Breast epithelium (tissue), 4 donors: ENCODE data around the gene SCN4B. TPM values are rescaled to one million over a fixed set of nuclear protein-coding genes. Genes with fewer than 3 reads are reported as not detected.
A peak's percentile ranks its signal among the peaks of the same experiment; 100 is the strongest.

Experiments used
- DNase-seq, 2 donors: peaks; one replicate each; pipeline ENCODE4 v3.0.0-alpha.2; 2019; ENCODE audit warnings: low spot score in 2 of 2
- H3K27ac ChIP-seq, 2 donors: fragments of 200-600 bp; sonication (generic) in 1 of 2; one replicate each; pipeline ENCODE4 v1.5.1; 2016 to 2019; ENCODE audit warnings: mild to moderate bottlenecking in 1 of 2
- H3K27me3 ChIP-seq, 2 donors: fragments of 200-600 bp; sonication (generic) in 1 of 2; one replicate each; pipeline versions ENCODE4 v1.5.1 to v1.6.0; 2017 to 2019; ENCODE audit warnings: control low read depth in 1 of 2, mild to moderate bottlenecking in 1 of 2
- H3K36me3 ChIP-seq: fragments of 200-600 bp; one replicate; pipeline ENCODE4 v1.5.1; 2019
- H3K4me1 ChIP-seq, 2 donors: fragments of 200-600 bp; sonication (generic); one replicate each; pipeline ENCODE4 v1.5.1; 2016 to 2019; ENCODE audit warnings: control low read depth in 1 of 2
- H3K4me3 ChIP-seq, 3 donors: fragments of 200-600 bp; sonication (generic); 1 replicate in 2 of 3; 2 replicates in 1 of 3; pipeline ENCODE4 v1.5.1; 2016 to 2019; ENCODE audit warnings: mild to moderate bottlenecking in 3 of 3, moderate library complexity in 2 of 3
- H3K9me3 ChIP-seq, 2 donors: fragments of 200-600 bp; sonication (generic) in 1 of 2; one replicate each; pipeline ENCODE4 v1.5.1; 2016 to 2019; ENCODE audit warnings: control low read depth in 1 of 2
- CTCF ChIP-seq, 3 donors: fragments of 450-650 bp; IDR thresholded peaks; one replicate each; pipeline ENCODE4 v1.5.1; 2016 to 2017; ENCODE audit warnings: antibody characterized with exemption in 3 of 3, mild to moderate bottlenecking in 3 of 3, moderate library complexity in 3 of 3
- POLR2A ChIP-seq: fragments of 450-650 bp; IDR thresholded peaks from one replicate; pipeline ENCODE4 v1.6.1; 2016; ENCODE audit warnings: antibody characterized with exemption, mild to moderate bottlenecking, moderate library complexity
- POLR2AphosphoS5 ChIP-seq, 3 donors: sonication (generic); formaldehyde crosslinking; IDR thresholded peaks; one replicate each; pipeline ENCODE4 v1.6.1; 2017; ENCODE audit warnings: antibody characterized with exemption in 3 of 3
- intact Hi-C: fragments of 100-400 bp; cut with DNase I; formaldehyde crosslinking; loops from one replicate; pipeline ENCODE4 v1.15.1; 2023; ENCODE audit warnings: low total_unique reads
- total RNA-seq, 3 donors: library from RNA; depleted of rRNA; stranded (reverse); fragments of >200 nt; gene quantifications; one replicate each; pipeline ENCODE4 v1.1.0, GENCODE V29; 2016

The SCN4B gene
- total RNA-seq, 3 donors from 2014 or later: 3.3 to 7.9 (median 3.7) TPM

- intact Hi-C loops: no loop called here
- Histone ChIP-seq H3K27me3 (no peaks in the 10 kb centered on the region), H3K9me3 (no peaks in the 10 kb centered on the region), H3K4me1 (peaks cover 5 to 7% of the 10 kb centered on the region in 2 donors), H3K4me3 (peak within 1 kb of the TSS; percentile 34 to 61 (median 48)), H3K27ac (peak within 1 kb of the TSS; percentile 12 to 58), H3K36me3 (no peaks in the 10 kb centered on the region)
- no peak for DNase-seq
- no peak for TF ChIP-seq POLR2AphosphoS5 (IDR thresholded peaks at IDR 0.05)
- no peak for TF ChIP-seq POLR2A
- no peak for TF ChIP-seq CTCF (IDR thresholded peaks at IDR 0.05)
Observed at GRCh38 chr11:118175993-118176777, 23.6 kb upstream of the SCN4B start, which contains the start of gene SCN2B. SCN2B (minus strand) TSS chr11:118176639; CDS start chr11:118176431, 208 bp downstream.

GRCh38 chr11:118175031-118175992 lies 22.7 kb upstream of the SCN4B start:
- H3K36me3 ChIP-seq: no peaks in the 10 kb centered on the region
- no peaks in the 10 kb centered on the region for H3K9me3 ChIP-seq
- TF ChIP-seq POLR2A (no peak), POLR2AphosphoS5 (IDR thresholded peaks at IDR 0.05) (no peak), CTCF (IDR thresholded peaks at IDR 0.05) (no peak)
- peaks cover 3 to 7% of the 10 kb centered on the region in 2 donors for H3K4me1 ChIP-seq
- peak overlapping the region; percentile 12 to 58 for H3K27ac ChIP-seq
- intact Hi-C loops: no loop called here
- H3K4me3 ChIP-seq: peak overlapping the region; percentile 34 to 61 (median 48)
- peak in 1 of 2 donors; percentile 45 for DNase-seq
- H3K27me3 ChIP-seq: no peaks in the 10 kb centered on the region

- no peak for DNase-seq
- TF ChIP-seq POLR2AphosphoS5 (IDR thresholded peaks at IDR 0.05) (no peak), CTCF (IDR thresholded peaks at IDR 0.05) (no peak), POLR2A (no peak)
Observed at GRCh38 chr11:118174006-118174567, 21.5 kb upstream of the SCN4B start.

GRCh38 chr11:118172356-118172755 lies 19.7 kb upstream of the SCN4B start:
- H3K4me1 ChIP-seq: peaks cover 0 to 7% of the 10 kb centered on the region in 2 donors
- no peak overlapping the region for H3K4me3 ChIP-seq
- H3K27me3 ChIP-seq: no peaks in the 10 kb centered on the region
- no peaks in the 10 kb centered on the region for H3K36me3 ChIP-seq
- no peak overlapping the region for H3K27ac ChIP-seq
- intact Hi-C loops: no loop called here
- H3K9me3 ChIP-seq: no peaks in the 10 kb centered on the region
- TF ChIP-seq POLR2AphosphoS5 (IDR thresholded peaks at IDR 0.05): no peak
- no peak for TF ChIP-seq CTCF (IDR thresholded peaks at IDR 0.05)
- no peak for TF ChIP-seq POLR2A
- DNase-seq: no peak

More at GRCh38 chr11:118174006-118174567, 21.5 kb upstream of the SCN4B start:
- Histone ChIP-seq H3K36me3 (no peaks in the 10 kb centered on the region), H3K27ac (peak overlapping the region in 1 of 2 donors; percentile 58), H3K4me1 (peaks cover 0 to 7% of the 10 kb centered on the region in 2 donors), H3K4me3 (no peak overlapping the region), H3K9me3 (no peaks in the 10 kb centered on the region), H3K27me3 (no peaks in the 10 kb centered on the region)
- intact Hi-C loops: no loop called here
